Measurements from ENCODE around the gene CCDC6. TPM values are rescaled to one million over a fixed set of nuclear protein-coding genes. Genes with fewer than 3 reads are reported as not detected.

CCDC6 gene
- total and polyA plus RNA-seq, 2 of the 8 experiments (the other 6 are each of a cell fraction or from before 2014, with no cell fraction given) = 42.2 to 74.4 TPM

DNA sequence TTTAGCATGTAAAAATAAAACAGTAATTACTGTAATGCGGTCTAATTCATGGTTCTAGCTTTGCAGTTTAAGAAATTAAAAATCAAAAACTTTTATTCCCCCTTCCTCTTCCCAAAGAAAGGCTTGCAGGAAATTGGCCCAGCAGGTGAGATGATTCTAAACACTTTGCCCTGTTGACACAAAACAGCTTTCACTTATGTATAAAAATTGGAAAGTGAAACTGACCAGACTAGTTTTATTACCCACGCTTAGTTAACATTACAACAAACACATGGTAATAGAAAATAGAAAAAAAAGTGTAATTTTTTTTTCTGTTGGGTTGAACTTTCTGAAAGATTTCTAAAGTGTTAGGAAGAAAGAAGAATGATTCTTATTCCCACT is 1.2 kb upstream of the CCDC6 start:
- TF ChIP-seq CHD1 (IDR thresholded peaks at IDR 0.05; ENCODE audit: low read depth, low read length) (peak; percentile 24; the same call in 1 of the 2 replicates), RBBP5 (IDR thresholded peaks at IDR 0.05; ENCODE audit: borderline replicate concordance, low read depth, low read length) (no peak), SAP30 (IDR thresholded peaks at IDR 0.05; ENCODE audit: insufficient read depth, insufficient replicate concordance, low read length) (no peak)
- H4K91ac ChIP-seq (replicated peaks; ENCODE audit: insufficient read length, low read length) = no peak overlapping the region
- no peaks in the 10 kb centered on the region for H3K36me3 ChIP-seq (ENCODE audit: control insufficient read depth in 2 of 4, insufficient read depth in 4 of 4, low read length in 3 of 4)
- peak overlapping the region; percentile 64; the same call in 1 of the 2 replicates for H2BK12ac ChIP-seq (ENCODE audit: low read depth, low read length)
- H3K79me1 ChIP-seq (ENCODE audit: low read depth, low read length) = 0 out of 2 replicates have a peak, but pooled peaks cover 2% of the 10 kb centered on the region
- H3K79me2 ChIP-seq (ENCODE audit: control insufficient read depth in 1 of 2, insufficient read depth in 2 of 2, low read length in 2 of 2) = peaks cover 26 to 36% of the 10 kb centered on the region in 2 experiments
- peak overlapping the region; percentile 30 to 98 (median 88); a peak in 5 of 8 replicates for H3K4me3 ChIP-seq (ENCODE audit: extremely low read depth in 1 of 4, insufficient read depth in 2 of 4, low read depth in 3 of 4, low read length in 4 of 4)
- H2BK20ac ChIP-seq (ENCODE audit: low read length) = no peak overlapping the region
- H3K27me3 ChIP-seq (replicated peaks in 1 of 4; ENCODE audit: control insufficient read depth in 3 of 4, extremely low read depth in 1 of 4, insufficient read depth in 3 of 4, low read length in 3 of 4) = no peaks in the 10 kb centered on the region
- peak overlapping the region; percentile 92 for H2BK5ac ChIP-seq (ENCODE audit: low read depth, low read length)
- CTCF ChIA-PET (ENCODE audit: partially characterized antibody) = interaction anchor here (0.6 to 4.9 kb wide), 11 partner anchors 9 to 282 kb away, joined by 3 to 34 read pairs (median 5); no protein-coding TSS in a partner anchor
- no peaks in the 10 kb centered on the region for H3K9me3 ChIP-seq (ENCODE audit: insufficient read depth in 2 of 2, low read depth in 1 of 2, low read length in 1 of 2)
- peak overlapping the region; percentile 59 for H2BK120ac ChIP-seq (replicated peaks; ENCODE audit: low read depth, low read length)
- peak overlapping the region; percentile 65 for H3K4ac ChIP-seq (replicated peaks; ENCODE audit: insufficient read length, low read depth, low read length)
- peaks cover 16% of the 10 kb centered on the region for H3K23me2 ChIP-seq (ENCODE audit: low read depth, low read length)
- no peak for DNase-seq (ENCODE audit: low read depth in 1 of 2, low spot score in 2 of 2)
- 29% methylated on average over 2 of the region's 2 CpGs; no CpG with 5 or more reads in 1 of the 2 experiments for WGBS, 2 experiments (ENCODE audit: extremely low coverage in 1 of 2, insufficient coverage in 1 of 2, insufficient read length in 1 of 2, insufficient replicate concordance in 2 of 2, low coverage in 1 of 2, low lambda C conversion rate in 2 of 2, missing lambda C conversion rate in 1 of 2)
- H2BK15ac ChIP-seq (ENCODE audit: low read length) = no peak overlapping the region
- no peak overlapping the region for H3K14ac ChIP-seq (ENCODE audit: insufficient read length)
- H3K56ac ChIP-seq (replicated peaks; ENCODE audit: insufficient read length, low read depth, low read length) = peak overlapping the region; percentile 17
- peak overlapping the region; percentile 79 for H3K4me2 ChIP-seq (ENCODE audit: insufficient read depth in 1 of 2, low read depth in 2 of 2, low read length in 2 of 2)
- POLR2A ChIA-PET (ENCODE audit: partially characterized antibody) = interaction anchor here (0.6 to 7.8 kb wide), 18 partner anchors 9 to 279 kb away, joined by 3 to 90 read pairs (median 4); no protein-coding TSS in a partner anchor
- H4K8ac ChIP-seq (ENCODE audit: extremely low read depth, insufficient read depth, low read length) = no peak overlapping the region
- no peak overlapping the region for H2AK5ac ChIP-seq (ENCODE audit: low read depth, low read length)
- H3K18ac ChIP-seq (ENCODE audit: extremely low read depth, low read length) = no peak overlapping the region
- H4K5ac ChIP-seq (ENCODE audit: insufficient read length, low read depth, low read length) = peak overlapping the region; percentile 74
- peaks cover 16 to 18% of the 10 kb centered on the region in 2 experiments for H4K20me1 ChIP-seq (replicated peaks in 1 of 2; ENCODE audit: control insufficient read depth in 1 of 2, insufficient read depth in 2 of 2, low read length in 2 of 2)
- peak overlapping the region in 3 of 4 experiments; percentile 62 to 72 (median 66); a peak in 4 of 7 replicates for H3K9ac ChIP-seq (replicated peaks in 1 of 4; ENCODE audit: extremely low read depth in 1 of 4, low read depth in 3 of 4, low read length in 3 of 4)
- H3K27ac ChIP-seq (ENCODE audit: low read depth, low read length) = peak overlapping the region; percentile 90
- H3K4me1 ChIP-seq (replicated peaks in 1 of 4; ENCODE audit: control insufficient read depth in 3 of 4, insufficient read depth in 4 of 4, low read length in 3 of 4) = peaks cover 2 to 16% (median 10%) of the 10 kb centered on the region in 4 experiments; a peak in 6 of 7 replicates
- FAIRE-seq = no peak
- H2AFZ ChIP-seq (ENCODE audit: low read length) = no peak overlapping the region
- no peak overlapping the region for H3K23ac ChIP-seq (ENCODE audit: insufficient read length)

Data from H1 (cell line).